Stimulated activated CD8-positive, alpha-beta memory T cell treated with anti-CD3 and anti-CD28 coated beads, Interleukin-15, amount 100 ng/mL, for 4 hours (primary cell): Measurements from ENCODE around the gene BET1L.
A peak's percentile ranks its signal among the peaks of the same experiment; 100 is the strongest.
"Not testable (repeated sequence)": the region's sequence is repeated elsewhere in the genome, so short reads cannot be mapped to it uniquely, and the experiment has no call there.

ENCODE experiments used
- DNase-seq, 2 donors: peaks; one replicate each; pipeline ENCODE4 v3.0.0-alpha.2; 2020; ENCODE audit warnings: low read depth in 2 of 2

Gene BET1L

GRCh38 chr11:207208-207862, at the start of gene BET1L, which contains the start of gene RIC8A:
TSS of gene BET1L (minus strand) at chr11:207399. CDS start at chr11:207321, 78 bp downstream.
TSS of gene RIC8A (plus strand) at chr11:207708. CDS start at chr11:208855, 1,147 bp downstream.
- DNase-seq = peak; percentile 95 to 97

- no peak for DNase-seq
Measured at GRCh38 chr11:255816-256215, 48.6 kb upstream of the BET1L start.

- DNase-seq = no peak
Measured at GRCh38 chr11:255176-255575, 48.0 kb upstream of the BET1L start.

- DNase-seq = no peak
Measured at GRCh38 chr11:253886-254270, 46.7 kb upstream of the BET1L start.

GRCh38 chr11:253160-253885, 46.1 kb upstream of the BET1L start:
- no peak for DNase-seq

- no peak for DNase-seq
Measured at GRCh38 chr11:252666-253065, 45.5 kb upstream of the BET1L start.

- DNase-seq = no peak
Measured at GRCh38 chr11:251550-251949, 44.4 kb upstream of the BET1L start.

GRCh38 chr11:250740-251299, 43.6 kb upstream of the BET1L start:
- peak in 1 of 2 donors; percentile 64 for DNase-seq

GRCh38 chr11:250274-250673, 43.1 kb upstream of the BET1L start:
- no peak for DNase-seq

GRCh38 chr11:249062-249461, 41.9 kb upstream of the BET1L start:
- no peak for DNase-seq

- DNase-seq = no peak
Measured at GRCh38 chr11:244376-244775, 37.2 kb upstream of the BET1L start.

GRCh38 chr11:241634-242033, 34.4 kb upstream of the BET1L start:
- no peak for DNase-seq

GRCh38 chr11:240315-240714, 33.1 kb upstream of the BET1L start:
- DNase-seq = no peak

- DNase-seq = not testable (repeated sequence)
Measured at GRCh38 chr11:238346-238745, 31.1 kb upstream of the BET1L start.

GRCh38 chr11:236774-237767, 29.9 kb upstream of the BET1L start, which contains the start of gene PSMD13:
TSS of gene PSMD13 (plus strand) at chr11:236976. CDS start at chr11:237050, 74 bp downstream.
- peak; percentile 71 to 81 for DNase-seq

GRCh38 chr11:235997-236773, 29.0 kb upstream of the BET1L start, which contains the start of gene SIRT3:
TSS of gene SIRT3 (minus strand) at chr11:236342. CDS start at chr11:236328, 14 bp downstream.
- DNase-seq = peak; percentile 66 to 73

- peak in 1 of 2 donors; percentile 60 for DNase-seq
Measured at GRCh38 chr11:235609-235996, 28.4 kb upstream of the BET1L start.

- DNase-seq = no peak
Measured at GRCh38 chr11:235180-235579, 28.0 kb upstream of the BET1L start.

GRCh38 chr11:232783-233565, 25.8 kb upstream of the BET1L start:
- no peak for DNase-seq

GRCh38 chr11:230431-230830, 23.2 kb upstream of the BET1L start:
- no peak for DNase-seq
